SU-DHL-6 (cell line): Measurements from ENCODE around the gene CBFA2T3.

Experiments
- H2AFZ ChIP-seq: fragments of 200-600 bp; sonication (generic); 2 replicates; pipeline ENCODE4 v1.6.1; 2014; ENCODE audit warnings: low read depth, mild to moderate bottlenecking, moderate library complexity, mixed read lengths, antibody characterized with exemption, low read length; ENCODE audit not compliant: severe bottlenecking
- H3F3A ChIP-seq: fragments of 200-600 bp; shearing (Covaris generic); 2 replicates; pipeline ENCODE4 v1.6.0; 2016; ENCODE audit warnings: antibody characterized with exemption, mild to moderate bottlenecking; ENCODE audit not compliant: insufficient read depth
- H3K27ac ChIP-seq: fragments of 200-600 bp; sonication (generic); 2 replicates; pipeline ENCODE4 v1.5.1; 2016; ENCODE audit warnings: low read depth, mild to moderate bottlenecking, low read length, moderate library complexity, mixed read lengths
- H3K27me3 ChIP-seq: fragments of 200-600 bp; sonication (generic), shearing (Covaris generic); 2 replicates; pipeline ENCODE4 v1.6.0; 2014; ENCODE audit warnings: mild to moderate bottlenecking, low read length
- H3K36me3 ChIP-seq: fragments of 200-600 bp; sonication (generic); 2 replicates; pipeline ENCODE4 v1.6.1; 2014; ENCODE audit warnings: mild to moderate bottlenecking, low read length, mixed read lengths
- H3K4me2 ChIP-seq: fragments of 300-600, 200-600 bp; shearing (Covaris generic), sonication (generic); 2 replicates; pipeline ENCODE4 v1.6.0; 2014; ENCODE audit warnings: low read length, low read depth, mild to moderate bottlenecking; ENCODE audit not compliant: poor library complexity, severe bottlenecking
- H3K4me3 ChIP-seq: fragments of 200-600 bp; sonication (generic); 2 replicates; pipeline ENCODE4 v1.5.1; 2014; ENCODE audit warnings: antibody characterized with exemption, low read length, mild to moderate bottlenecking, mixed read lengths; ENCODE audit not compliant: insufficient read depth, poor library complexity, severe bottlenecking
- H3K79me2 ChIP-seq: fragments of 200-600 bp; sonication (generic); 2 replicates; pipeline ENCODE4 v1.6.1; 2014; ENCODE audit warnings: mild to moderate bottlenecking, low read length, moderate library complexity; ENCODE audit not compliant: insufficient read depth
- H3K9ac ChIP-seq: fragments of 200-600 bp; sonication (generic); 2 replicates; pipeline ENCODE4 v1.7.0; 2014; ENCODE audit warnings: mild to moderate bottlenecking, low read length
- H3K9me2 ChIP-seq: fragments of 200-600 bp; sonication (generic); replicated peaks from 2 replicates; pipeline ENCODE4 v1.6.1; 2014; ENCODE audit warnings: low read length; ENCODE audit not compliant: insufficient read depth
- H3K9me3 ChIP-seq: fragments of 200-600 bp; sonication (generic); 2 replicates; pipeline ENCODE4 v1.6.1; 2014; ENCODE audit warnings: low read length, mixed read lengths; ENCODE audit not compliant: insufficient read depth
- H4K20me1 ChIP-seq: fragments of 200-600 bp; sonication (generic); 2 replicates; pipeline ENCODE4 v1.6.1; 2014; ENCODE audit warnings: low read depth, mild to moderate bottlenecking, antibody characterized with exemption, low read length, moderate library complexity, mixed read lengths
- CTCF ChIP-seq: fragments of 200-600 bp; sonication (generic); IDR thresholded peaks from one replicate; pipeline ENCODE4 v1.5.1; 2017; ENCODE audit warnings: antibody characterized with exemption, mild to moderate bottlenecking, low read length, moderate library complexity; ENCODE audit not compliant: insufficient read depth, poor library complexity, severe bottlenecking
- EZH2phosphoT487 ChIP-seq: fragments of 200-600 bp; sonication (generic), shearing (Covaris generic); conservative IDR thresholded peaks from 2 replicates; pipeline ENCODE4 v1.6.1; 2018; ENCODE audit warnings: mild to moderate bottlenecking, antibody characterized with exemption, low read length, moderate library complexity, mixed read lengths

The CBFA2T3 gene

DNA sequence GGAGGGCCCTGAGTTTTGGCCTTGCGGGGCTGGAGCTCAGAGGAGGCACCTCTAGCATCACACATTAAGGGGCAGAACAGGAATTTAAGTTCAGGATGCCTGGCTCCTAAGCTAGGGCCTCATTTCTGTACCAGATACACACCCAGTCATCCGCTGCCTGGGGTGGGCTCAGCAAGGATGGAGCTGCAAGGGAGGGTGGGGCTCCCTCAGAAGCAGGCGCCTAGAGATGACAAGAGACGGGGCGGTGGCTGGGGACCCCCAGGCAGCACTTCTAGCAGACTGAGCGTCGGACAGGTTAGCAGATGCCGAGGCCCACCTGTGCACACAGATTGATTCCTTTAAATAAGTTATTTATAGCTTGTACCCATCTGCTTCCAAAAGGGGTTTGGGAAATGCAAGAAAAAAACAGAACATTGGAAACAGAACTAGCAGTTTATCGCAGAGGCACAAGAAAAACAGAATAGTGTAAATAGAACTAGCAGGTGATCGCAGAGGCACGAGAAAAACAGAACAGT lies 47.6 kb upstream of the CBFA2T3 start:
- Histone ChIP-seq H3K9me3 (no peaks in the 10 kb centered on the region), H3K9me2 (no peaks in the 10 kb centered on the region), H3K27ac (no peak overlapping the region), H2AFZ (no peak overlapping the region), H3K4me2 (no peak overlapping the region), H3K4me3 (no peak overlapping the region), H3K79me2 (no peaks in the 10 kb centered on the region), H3K27me3 (no peaks in the 10 kb centered on the region), H3K9ac (no peak overlapping the region), H3F3A (no peaks in the 10 kb centered on the region), H3K36me3 (no peaks in the 10 kb centered on the region), H4K20me1 (no peaks in the 10 kb centered on the region)
- TF ChIP-seq CTCF (no peak), EZH2phosphoT487 (no peak)

DNA sequence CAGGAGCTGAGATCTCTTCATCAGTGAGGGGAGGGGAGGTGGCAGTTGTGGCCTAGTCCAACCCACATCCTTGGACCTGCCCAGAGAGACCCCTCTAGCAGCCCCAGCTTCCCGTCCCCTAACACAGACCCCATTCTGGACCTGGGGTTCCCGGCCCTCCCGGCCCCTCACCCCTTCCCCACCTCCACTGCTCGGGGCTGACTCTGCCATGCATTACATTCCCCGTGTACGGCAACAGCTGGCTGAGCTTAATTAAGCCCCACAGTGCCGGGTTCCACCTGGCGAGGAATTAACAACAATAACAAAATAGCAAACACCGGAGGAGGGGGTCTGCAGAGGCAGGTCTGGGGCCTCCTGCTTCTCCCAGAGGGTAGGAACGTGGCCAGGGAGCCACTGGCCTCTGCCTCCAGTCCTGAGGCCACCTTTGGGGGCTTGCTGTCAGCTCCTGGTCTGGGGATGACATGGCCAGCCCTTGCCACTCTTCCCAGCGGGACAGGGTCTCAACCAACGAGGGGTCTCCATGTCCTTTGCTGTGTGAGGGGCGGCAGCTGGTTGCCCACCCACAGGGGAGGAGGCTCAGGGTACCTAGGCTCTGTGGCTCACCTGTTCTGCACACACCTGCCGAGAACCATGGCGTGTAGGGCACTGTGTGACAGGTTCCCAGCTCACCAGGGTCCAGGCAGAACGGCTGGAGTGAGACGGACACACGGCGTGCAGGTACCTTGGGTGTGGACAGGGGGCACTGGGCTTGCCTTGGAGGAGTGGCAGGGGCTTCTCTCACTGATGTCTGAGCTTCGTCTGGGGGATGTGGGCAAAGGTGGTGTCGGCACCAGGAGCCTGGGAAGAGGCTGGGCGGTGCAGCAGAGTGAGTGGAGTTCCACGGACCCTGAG lies 46.9 kb upstream of the CBFA2T3 start:
- H3K27me3 ChIP-seq, result no peaks in the 10 kb centered on the region

DNA sequence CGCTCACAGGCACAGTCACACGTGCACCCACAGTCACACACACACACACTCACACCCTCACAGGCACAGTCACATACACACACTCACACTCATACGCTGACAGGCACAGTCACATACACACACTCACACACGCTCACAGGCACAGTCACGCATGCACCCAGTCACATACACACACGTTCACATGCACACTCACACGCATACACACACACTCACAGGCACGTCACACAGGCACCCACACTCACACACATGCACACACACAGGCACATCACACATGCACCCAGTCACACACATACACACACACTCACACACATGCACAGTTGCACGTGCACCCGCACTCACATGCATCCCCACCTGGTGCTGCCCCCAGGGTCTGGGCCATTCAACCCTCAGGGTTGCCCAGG lies 46.1 kb upstream of the CBFA2T3 start:
- no peak overlapping the region for H3K4me2 ChIP-seq
- H3K9me3 ChIP-seq, result no peaks in the 10 kb centered on the region
- no peak for TF ChIP-seq CTCF
- no peak for TF ChIP-seq EZH2phosphoT487
- H3F3A ChIP-seq, result no peaks in the 10 kb centered on the region
- no peak overlapping the region for H2AFZ ChIP-seq
- no peaks in the 10 kb centered on the region for H4K20me1 ChIP-seq
- no peaks in the 10 kb centered on the region for H3K79me2 ChIP-seq
- H3K27me3 ChIP-seq, result no peaks in the 10 kb centered on the region
- H3K4me3 ChIP-seq, result no peak overlapping the region
- no peak overlapping the region for H3K27ac ChIP-seq
- H3K9me2 ChIP-seq, result no peaks in the 10 kb centered on the region
- H3K36me3 ChIP-seq, result no peaks in the 10 kb centered on the region
- H3K9ac ChIP-seq, result no peak overlapping the region

More for the DNA sequence above, 46.9 kb upstream of the CBFA2T3 start:
- Histone ChIP-seq H4K20me1 (no peaks in the 10 kb centered on the region), H2AFZ (no peak overlapping the region), H3K4me2 (no peak overlapping the region), H3K79me2 (no peaks in the 10 kb centered on the region), H3K9ac (no peak overlapping the region), H3K9me2 (no peaks in the 10 kb centered on the region), H3K4me3 (no peak overlapping the region), H3K27ac (no peak overlapping the region), H3K9me3 (no peaks in the 10 kb centered on the region), H3K36me3 (no peaks in the 10 kb centered on the region), H3F3A (no peaks in the 10 kb centered on the region)
- TF ChIP-seq CTCF, result no peak
- TF ChIP-seq EZH2phosphoT487, result no peak
